ENCODE data around the gene GNAI1.

GNAI1 gene

GRCh38 chr7:80134536-80135308 is at the start of gene GNAI1:
Gene GNAI1 (plus strand): TSS chr7:80134831. CDS start chr7:80135161, 330 bp downstream.
- DNase-seq (ENCODE audit: low spot score) (peak; percentile 66), FAIRE-seq (no peak)

GRCh38 chr7:80087051-80087770 is 47.4 kb upstream of the GNAI1 start:
- FAIRE-seq (no peak), DNase-seq (ENCODE audit: low spot score) (no peak)

- DNase-seq (ENCODE audit: low spot score) (no peak), FAIRE-seq (no peak)
Observed at GRCh38 chr7:80087771-80088170, 46.9 kb upstream of the GNAI1 start.

- DNase-seq (ENCODE audit: low spot score) (no peak), FAIRE-seq (no peak)
Observed at GRCh38 chr7:80088705-80089104, 45.9 kb upstream of the GNAI1 start.

GRCh38 chr7:80089366-80089765 is 45.3 kb upstream of the GNAI1 start:
- DNase-seq (ENCODE audit: low spot score) (no peak), FAIRE-seq (no peak)

- DNase-seq (ENCODE audit: low spot score) (no peak), FAIRE-seq (no peak)
Observed at GRCh38 chr7:80093349-80093748, 41.3 kb upstream of the GNAI1 start.

GRCh38 chr7:80095545-80095944 is 39.1 kb upstream of the GNAI1 start:
- DNase-seq (ENCODE audit: low spot score): peak; percentile 29
- peak; percentile 80 for FAIRE-seq

GRCh38 chr7:80097756-80098155 is 36.9 kb upstream of the GNAI1 start:
- DNase-seq (ENCODE audit: low spot score): no peak
- FAIRE-seq: no peak

- FAIRE-seq (no peak), DNase-seq (ENCODE audit: low spot score) (no peak)
Observed at GRCh38 chr7:80098795-80099194, 35.8 kb upstream of the GNAI1 start.

GRCh38 chr7:80100254-80100653 is 34.4 kb upstream of the GNAI1 start:
- no peak for FAIRE-seq
- no peak for DNase-seq (ENCODE audit: low spot score)

GRCh38 chr7:80105701-80106408 is 28.8 kb upstream of the GNAI1 start:
- FAIRE-seq (peak; percentile 72), DNase-seq (ENCODE audit: low spot score) (no peak)

- DNase-seq (ENCODE audit: low spot score): no peak
- no peak for FAIRE-seq
Observed at GRCh38 chr7:80106498-80107113, 28.0 kb upstream of the GNAI1 start.

GRCh38 chr7:80107278-80107677 is 27.4 kb upstream of the GNAI1 start:
- no peak for DNase-seq (ENCODE audit: low spot score)
- no peak for FAIRE-seq

GRCh38 chr7:80110376-80110775 is 24.3 kb upstream of the GNAI1 start:
- no peak for FAIRE-seq
- DNase-seq (ENCODE audit: low spot score): no peak

- no peak for DNase-seq (ENCODE audit: low spot score)
- no peak for FAIRE-seq
Observed at GRCh38 chr7:80114159-80114558, 20.5 kb upstream of the GNAI1 start.

- FAIRE-seq: no peak
- no peak for DNase-seq (ENCODE audit: low spot score)
Observed at GRCh38 chr7:80124526-80125264, 9.9 kb upstream of the GNAI1 start.

- DNase-seq (ENCODE audit: low spot score) (no peak), FAIRE-seq (no peak)
Observed at GRCh38 chr7:80127412-80128160, 7.0 kb upstream of the GNAI1 start.

GRCh38 chr7:80128918-80129317 is 5.7 kb upstream of the GNAI1 start:
- DNase-seq (ENCODE audit: low spot score) (no peak), FAIRE-seq (no peak)

GRCh38 chr7:80129785-80130184 is 4.8 kb upstream of the GNAI1 start:
- DNase-seq (ENCODE audit: low spot score): no peak
- FAIRE-seq: no peak

- no peak for DNase-seq (ENCODE audit: low spot score)
- no peak for FAIRE-seq
Observed at GRCh38 chr7:80131675-80132435, 2.8 kb upstream of the GNAI1 start.

Measured in RCC 7860 (cell line).